HCT116 (cell line): ENCODE measurements around the gene GSTA3. TPM values are rescaled to one million over a fixed set of nuclear protein-coding genes. Genes with fewer than 3 reads are reported as not detected.
A peak's percentile ranks its signal among the peaks of the same experiment; 100 is the strongest.

ENCODE experiments used
- ATAC-seq: fragments of 200-7000 bp; cut with Tn5 transposase; 2 replicates; pipeline ENCODE4 v1.9.1; 2020; ENCODE audit warnings: mild to moderate bottlenecking, moderate library complexity
- BruUV-seq: library from RNA; stranded (reverse); fragments of 400-500 nt; replicated peaks from 2 replicates; lab custom pipeline; 2021; lab: Mats Ljungman, UMichigan
- CTCF ChIA-PET: fragments of 300-600 bp; sonication (Branson Sonifier 250); formaldehyde crosslinking; loops from one replicate; lab custom pipeline; 2021; ENCODE audit warnings: antibody characterized with exemption; lab: Charles Lee
- POLR2A ChIA-PET: fragments of 300-600, 350-600 bp; sonication (Branson Sonifier 250); formaldehyde crosslinking; loops from one replicate; lab custom pipeline; 2021; ENCODE audit warnings: antibody characterized with exemption; lab: Charles Lee
- RAD21 ChIA-PET, 2 experiments: fragments of 300-600 bp; sonication (Branson Sonifier 250); formaldehyde crosslinking; loops; one replicate each; lab custom pipeline; 2023; ENCODE audit warnings: low total read pairs in 2 of 2; ENCODE audit not compliant: uncharacterized antibody in 2 of 2, unreplicated experiment in 2 of 2, low non-redundant PET in 1 of 2; lab: Charles Lee
- DNase-seq: peaks from one replicate; pipeline ENCODE4 v3.0.0-alpha.2; 2010; ENCODE audit warnings: low read depth, low spot score
- H2AFZ ChIP-seq: fragments of 200-600 bp; shearing (Covaris generic), sonication (generic); 2 replicates; pipeline ENCODE4 v1.6.1; 2017; ENCODE audit warnings: low read depth, mixed run types, mixed read lengths, antibody characterized with exemption, low read length; ENCODE audit not compliant: poor library complexity, severe bottlenecking
- H3K27ac ChIP-seq: 2 replicates; pipeline ENCODE4 v1.5.1; 2012; ENCODE audit warnings: low read depth, low read length
- H3K27me3 ChIP-seq: fragments of 200-600 bp; sonication (generic); 2 replicates; pipeline ENCODE4 v1.6.1; 2016; ENCODE audit warnings: mixed run types, low read length, mixed read lengths; ENCODE audit not compliant: insufficient read depth
- H3K36me3 ChIP-seq, 2 experiments: fragments of 200-500 bp in 1 of 2; fragments of 200-600 bp in 1 of 2; sonication (Bioruptor generic) in 1 of 2; sonication (generic) in 1 of 2; 2 replicates each; pipeline versions ENCODE4 v1.5.1 to v1.6.1; 2014 to 2016; ENCODE audit warnings: low read length in 2 of 2, inconsistent platforms in 1 of 2, mixed read lengths in 1 of 2, mixed run types in 1 of 2; ENCODE audit not compliant: insufficient read depth in 2 of 2, control insufficient read depth in 1 of 2
- H3K4me1 ChIP-seq, 2 experiments: fragments of 200-600 bp in 1 of 2; sonication (generic) in 1 of 2; 2 replicates each; pipeline versions ENCODE4 v1.5.1 to v1.6.1; 2012 to 2017; ENCODE audit warnings: low read length in 2 of 2, inconsistent platforms in 1 of 2, mild to moderate bottlenecking in 1 of 2, mixed read lengths in 1 of 2, mixed run types in 1 of 2, moderate library complexity in 1 of 2; ENCODE audit not compliant: insufficient read depth in 2 of 2, control insufficient read depth in 1 of 2
- H3K4me2 ChIP-seq: fragments of 200-600 bp; sonication (generic); 2 replicates; pipeline ENCODE4 v1.6.1; 2017; ENCODE audit warnings: mixed run types, low read length, mixed read lengths
- H3K4me3 ChIP-seq, 2 experiments: fragments of 200-600 bp in 1 of 2; sonication (generic) in 1 of 2; replicated peaks in 1 of 2; 2 replicates each; pipeline ENCODE4 v1.5.1; 2011 to 2016; ENCODE audit warnings: low read length in 2 of 2, control low read depth in 1 of 2, low read depth in 1 of 2, mild to moderate bottlenecking in 1 of 2, mixed read lengths in 1 of 2, mixed run types in 1 of 2
- H3K79me2 ChIP-seq: fragments of 200-600 bp; sonication (generic); 2 replicates; pipeline ENCODE4 v1.6.1; 2017; ENCODE audit warnings: mild to moderate bottlenecking, mixed run types, low read length, moderate library complexity, mixed read lengths; ENCODE audit not compliant: insufficient read depth
- H3K9ac ChIP-seq: fragments of 200-600 bp; sonication (generic); 2 replicates; pipeline ENCODE4 v1.6.1; 2016; ENCODE audit warnings: low read length, mixed read lengths
- H3K9me2 ChIP-seq: fragments of 200-600 bp; sonication (generic), shearing (Covaris generic); 2 replicates; pipeline ENCODE4 v1.6.1; 2017; ENCODE audit warnings: mixed run types, mild to moderate bottlenecking, moderate library complexity; ENCODE audit not compliant: insufficient read depth
- H3K9me3 ChIP-seq, 2 experiments: fragments of 200-500 bp in 1 of 2; fragments of 200-600 bp in 1 of 2; sonication (Bioruptor generic) in 1 of 2; sonication (generic) in 1 of 2; 2 replicates each; pipeline ENCODE4 v1.6.1; 2014 to 2017; ENCODE audit warnings: low read length in 2 of 2, mixed read lengths in 2 of 2, inconsistent platforms in 1 of 2, low read depth in 1 of 2, mild to moderate bottlenecking in 1 of 2, mixed run types in 1 of 2, moderate library complexity in 1 of 2; ENCODE audit not compliant: control insufficient read depth in 1 of 2, insufficient read depth in 1 of 2
- H4K20me1 ChIP-seq: fragments of 200-600 bp; sonication (generic), shearing (Covaris generic); 2 replicates; pipeline ENCODE4 v1.6.1; 2017; ENCODE audit warnings: mixed run types, mild to moderate bottlenecking, moderate library complexity; ENCODE audit not compliant: insufficient read depth
- CBX3 ChIP-seq: IDR thresholded peaks from 2 replicates; pipeline ENCODE4 v1.6.1; 2012; ENCODE audit warnings: low read depth
- CTCF ChIP-seq, 3 experiments: fragments of 200-600 bp in 1 of 3; sonication (generic) in 1 of 3; IDR thresholded peaks in 2 of 3; conservative IDR thresholded peaks in 1 of 3; 2 replicates each; pipeline ENCODE4 v1.5.1; 2012 to 2017; ENCODE audit warnings: low read depth in 2 of 3, low read length in 2 of 3, antibody characterized with exemption in 1 of 3, borderline replicate concordance in 1 of 3, control low read depth in 1 of 3, mild to moderate bottlenecking in 1 of 3, mixed read lengths in 1 of 3, mixed run types in 1 of 3, moderate library complexity in 1 of 3; ENCODE audit not compliant: insufficient read depth in 1 of 3
- EGR1 ChIP-seq: IDR thresholded peaks from 2 replicates; pipeline ENCODE4 v1.6.1; 2012; ENCODE audit warnings: low read depth
- JUND ChIP-seq: IDR thresholded peaks from 2 replicates; pipeline ENCODE4 v1.6.1; 2012
- RAD21 ChIP-seq: IDR thresholded peaks from 2 replicates; pipeline ENCODE4 v1.6.1; 2012; ENCODE audit warnings: low read depth, mild to moderate bottlenecking
- REST ChIP-seq: IDR thresholded peaks from 2 replicates; pipeline ENCODE4 v1.6.1; 2012; ENCODE audit warnings: low read depth
- SP1 ChIP-seq: IDR thresholded peaks from 2 replicates; pipeline ENCODE4 v1.6.1; 2012; ENCODE audit warnings: low read depth
- ZNF274 ChIP-seq: fragments of 200-500 bp; sonication (Bioruptor generic); IDR thresholded peaks from 2 replicates; pipeline ENCODE4 v1.6.1; 2014; ENCODE audit warnings: mild to moderate bottlenecking, low read depth, low read length, inconsistent platforms
- intact Hi-C: fragments of 100-400 bp; cut with micrococcal nuclease; formaldehyde crosslinking; loops from 2 replicates; pipeline ENCODE4 v1.10.0; 2022
- total RNA-seq: library from RNA; stranded (reverse); gene quantifications from one replicate; pipeline ENCODE4 v1.2.1, GENCODE V29; 2021; ENCODE audit not compliant: unreplicated experiment

GSTA3 gene
- total RNA-seq, 1 experiment from 2014 or later: not detected

GRCh38 chr6:52909131-52909530 is 367 bp downstream of the GSTA3 start:
- Histone ChIP-seq H3K4me3 (no peak overlapping the region), H3K36me3 (no peaks in the 10 kb centered on the region), H3K27me3 (no peaks in the 10 kb centered on the region), H2AFZ (peak overlapping the region; percentile 3), H3K9ac (no peak overlapping the region), H3K27ac (no peak overlapping the region), H3K4me2 (no peak overlapping the region), H3K79me2 (no peaks in the 10 kb centered on the region), H3K9me2 (no peaks in the 10 kb centered on the region), H3K4me1 (no peaks in the 10 kb centered on the region), H3K9me3 (no peaks in the 10 kb centered on the region), H4K20me1 (no peaks in the 10 kb centered on the region)
- CTCF ChIA-PET: no interaction called here
- intact Hi-C loops: no loop called here
- DNase-seq (no peak), ATAC-seq (no peak)
- TF ChIP-seq CTCF (IDR thresholded peaks at IDR 0.05 in 2 of 3, conservative IDR thresholded peaks at IDR 0.05 in 1 of 3; ENCODE audit: borderline replicate concordance in 1 of 3, insufficient read depth in 1 of 3, low read depth in 2 of 3, low read length in 2 of 3) (no peak), CBX3 (no peak), REST (no peak), JUND (no peak), RAD21 (no peak), ZNF274 (no peak), EGR1 (no peak), SP1 (no peak)
- BruUV-seq: no TSS peak
- POLR2A ChIA-PET: no interaction called here
- RAD21 ChIA-PET: no interaction called here
